ENCODE results near the gene CLMN. TPM values are rescaled to one million over a fixed set of nuclear protein-coding genes. Genes with fewer than 3 reads are reported as not detected.

The CLMN gene
- total RNA-seq, 1 experiment from 2014 or later, result 33.4 TPM

DNA sequence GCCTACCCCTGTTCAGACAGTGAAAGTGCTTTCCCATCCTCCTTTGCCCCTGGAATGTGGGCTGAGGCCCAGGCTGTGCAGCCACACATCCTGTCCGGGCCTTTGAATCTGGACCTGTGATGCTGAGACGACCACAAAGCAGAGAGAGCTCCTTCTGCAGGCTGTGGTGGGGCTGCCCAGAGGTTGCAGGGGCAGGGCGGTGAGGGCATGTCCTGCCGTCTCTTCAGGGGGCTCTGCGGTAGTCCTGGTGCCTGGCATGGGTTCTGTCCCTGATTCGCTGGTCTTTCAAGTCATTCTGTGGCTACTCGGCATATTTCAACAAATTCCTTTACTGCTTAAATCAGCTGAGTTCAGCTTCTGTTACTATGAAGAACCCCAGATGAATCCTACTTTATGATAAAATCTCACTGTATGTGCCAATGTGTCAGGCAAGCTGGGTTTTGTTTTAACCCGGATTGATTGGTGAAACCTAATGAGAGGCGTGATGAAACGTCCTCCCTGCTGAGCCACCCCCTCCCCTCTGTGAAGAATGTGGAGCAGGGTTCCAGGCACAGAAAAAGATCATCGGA is 99.0 kb downstream of the CLMN start:
- RAD21 ChIA-PET (ENCODE audit: low non-redundant PET in 1 of 2, low total read pairs in 2 of 2, uncharacterized antibody in 2 of 2, unreplicated experiment in 2 of 2), result no interaction called here
- Histone ChIP-seq H3K9me2 (ENCODE audit: insufficient read depth) (no peaks in the 10 kb centered on the region), H2AFZ (ENCODE audit: low read depth, low read length, poor library complexity, severe bottlenecking) (no peak overlapping the region), H3K27ac (ENCODE audit: low read depth, low read length) (no peak overlapping the region), H3K4me1 (ENCODE audit: control insufficient read depth in 1 of 2, insufficient read depth in 2 of 2, low read length in 2 of 2) (no peaks in the 10 kb centered on the region; a peak in 1 of 4 replicates), H3K36me3 (ENCODE audit: control insufficient read depth in 1 of 2, insufficient read depth in 2 of 2, low read length in 2 of 2) (no peaks in the 10 kb centered on the region), H3K27me3 (ENCODE audit: insufficient read depth, low read length) (no peaks in the 10 kb centered on the region), H3K9me3 (ENCODE audit: control insufficient read depth in 1 of 2, insufficient read depth in 1 of 2, low read depth in 1 of 2, low read length in 2 of 2) (no peaks in the 10 kb centered on the region), H4K20me1 (ENCODE audit: insufficient read depth) (no peaks in the 10 kb centered on the region), H3K9ac (ENCODE audit: low read length) (no peak overlapping the region), H3K4me2 (ENCODE audit: low read length) (no peak overlapping the region), H3K79me2 (ENCODE audit: insufficient read depth, low read length) (no peaks in the 10 kb centered on the region), H3K4me3 (replicated peaks in 1 of 2; ENCODE audit: low read depth in 1 of 2, low read length in 2 of 2) (no peak overlapping the region)
- POLR2A ChIA-PET, result no interaction called here
- intact Hi-C loops (cut with micrococcal nuclease), result no loop called here
- CTCF ChIA-PET, result no interaction called here
- TF ChIP-seq JUND (IDR thresholded peaks at IDR 0.05) (no peak), RAD21 (IDR thresholded peaks at IDR 0.05; ENCODE audit: low read depth) (no peak)
- ATAC-seq (no peak), DNase-seq (ENCODE audit: low read depth, low spot score) (no peak)
- BruUV-seq (replicated peaks), result no TSS peak

DNA sequence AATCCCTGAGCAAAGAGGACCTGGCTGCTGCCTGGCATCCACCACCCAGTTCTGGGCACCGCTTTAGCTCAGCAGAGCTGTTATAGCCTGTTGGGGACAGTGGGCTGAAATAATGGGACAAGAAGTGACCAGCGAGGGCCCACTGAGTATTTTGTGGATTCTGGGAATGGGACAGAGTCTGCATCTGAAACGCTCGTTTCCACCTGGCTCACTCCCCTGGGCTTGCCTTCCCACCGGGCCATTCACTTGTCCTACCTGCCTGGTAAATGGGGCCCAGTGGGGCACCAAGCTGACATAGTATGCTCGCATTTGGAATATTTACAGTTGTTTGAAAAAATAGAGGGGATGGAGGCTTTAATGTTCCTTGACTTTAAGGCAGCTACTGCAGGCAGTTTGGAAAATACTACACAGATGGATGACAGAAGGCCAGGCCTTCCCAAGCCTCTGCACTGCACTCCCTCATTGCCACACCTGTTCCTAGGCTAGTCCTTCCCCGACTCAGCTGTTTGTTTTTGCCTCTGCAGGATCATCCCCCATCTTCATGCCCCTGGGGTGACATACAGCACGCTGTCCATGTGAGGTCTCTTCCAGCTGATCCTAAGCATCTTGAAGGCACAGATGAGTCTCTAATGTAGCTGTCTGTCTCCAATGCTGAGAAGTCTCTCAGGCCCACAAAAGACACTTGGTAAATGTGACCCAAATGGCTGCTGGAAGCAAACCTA is 101.1 kb downstream of the CLMN start:
- Histone ChIP-seq H3K27me3 (ENCODE audit: insufficient read depth, low read length) (no peaks in the 10 kb centered on the region), H3K4me3 (replicated peaks in 1 of 2; ENCODE audit: low read depth in 1 of 2, low read length in 2 of 2) (no peak overlapping the region), H3K27ac (ENCODE audit: low read depth, low read length) (no peak overlapping the region), H4K20me1 (ENCODE audit: insufficient read depth) (no peaks in the 10 kb centered on the region), H3K36me3 (ENCODE audit: control insufficient read depth in 1 of 2, insufficient read depth in 2 of 2, low read length in 2 of 2) (no peaks in the 10 kb centered on the region), H2AFZ (ENCODE audit: low read depth, low read length, poor library complexity, severe bottlenecking) (no peak overlapping the region), H3K4me1 (ENCODE audit: control insufficient read depth in 1 of 2, insufficient read depth in 2 of 2, low read length in 2 of 2) (no peaks in the 10 kb centered on the region; a peak in 1 of 4 replicates), H3K9me2 (ENCODE audit: insufficient read depth) (no peaks in the 10 kb centered on the region), H3K79me2 (ENCODE audit: insufficient read depth, low read length) (no peaks in the 10 kb centered on the region), H3K9me3 (ENCODE audit: control insufficient read depth in 1 of 2, insufficient read depth in 1 of 2, low read depth in 1 of 2, low read length in 2 of 2) (no peaks in the 10 kb centered on the region), H3K9ac (ENCODE audit: low read length) (no peak overlapping the region), H3K4me2 (ENCODE audit: low read length) (no peak overlapping the region)
- intact Hi-C loops (cut with micrococcal nuclease), result no loop called here
- RAD21 ChIA-PET (ENCODE audit: low non-redundant PET in 1 of 2, low total read pairs in 2 of 2, uncharacterized antibody in 2 of 2, unreplicated experiment in 2 of 2), result no interaction called here
- TF ChIP-seq EGR1 (IDR thresholded peaks at IDR 0.05; ENCODE audit: low read depth), result no peak
- TF ChIP-seq, protein P1, sequence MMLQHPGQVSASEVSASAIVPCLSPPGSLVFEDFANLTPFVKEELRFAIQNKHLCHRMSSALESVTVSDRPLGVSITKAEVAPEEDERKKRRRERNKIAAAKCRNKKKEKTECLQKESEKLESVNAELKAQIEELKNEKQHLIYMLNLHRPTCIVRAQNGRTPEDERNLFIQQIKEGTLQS (IDR thresholded peaks at IDR 0.05), result no peak
- no peak for TF ChIP-seq CBX3 (IDR thresholded peaks at IDR 0.05; ENCODE audit: low read depth)
- TF ChIP-seq SRF (IDR thresholded peaks at IDR 0.05; ENCODE audit: low read depth), result no peak
- TF ChIP-seq RAD21 (IDR thresholded peaks at IDR 0.05; ENCODE audit: low read depth), result no peak
- no peak for TF ChIP-seq CEBPB (IDR thresholded peaks at IDR 0.05; ENCODE audit: low read depth)
- no peak for TF ChIP-seq JUND (IDR thresholded peaks at IDR 0.05)
- TF ChIP-seq ZFX (IDR thresholded peaks at IDR 0.05), result no peak
- no peak for TF ChIP-seq POLR2AphosphoS5 (IDR thresholded peaks at IDR 0.05; ENCODE audit: low read depth, low read length)
- TF ChIP-seq EZH2 (IDR thresholded peaks at IDR 0.05), result no peak
- TF ChIP-seq SIN3A (IDR thresholded peaks at IDR 0.05; ENCODE audit: low read depth), result no peak
- no peak for TF ChIP-seq YY1 (IDR thresholded peaks at IDR 0.05; ENCODE audit: extremely low read depth, insufficient replicate concordance, low read depth, low read length)
- no peak for TF ChIP-seq POLR2A (IDR thresholded peaks at IDR 0.05; ENCODE audit: borderline replicate concordance, extremely low read depth, insufficient read depth, insufficient read length)
- TF ChIP-seq FOSL1 (IDR thresholded peaks at IDR 0.05; ENCODE audit: low read depth), result no peak
- TF ChIP-seq, protein P2, sequence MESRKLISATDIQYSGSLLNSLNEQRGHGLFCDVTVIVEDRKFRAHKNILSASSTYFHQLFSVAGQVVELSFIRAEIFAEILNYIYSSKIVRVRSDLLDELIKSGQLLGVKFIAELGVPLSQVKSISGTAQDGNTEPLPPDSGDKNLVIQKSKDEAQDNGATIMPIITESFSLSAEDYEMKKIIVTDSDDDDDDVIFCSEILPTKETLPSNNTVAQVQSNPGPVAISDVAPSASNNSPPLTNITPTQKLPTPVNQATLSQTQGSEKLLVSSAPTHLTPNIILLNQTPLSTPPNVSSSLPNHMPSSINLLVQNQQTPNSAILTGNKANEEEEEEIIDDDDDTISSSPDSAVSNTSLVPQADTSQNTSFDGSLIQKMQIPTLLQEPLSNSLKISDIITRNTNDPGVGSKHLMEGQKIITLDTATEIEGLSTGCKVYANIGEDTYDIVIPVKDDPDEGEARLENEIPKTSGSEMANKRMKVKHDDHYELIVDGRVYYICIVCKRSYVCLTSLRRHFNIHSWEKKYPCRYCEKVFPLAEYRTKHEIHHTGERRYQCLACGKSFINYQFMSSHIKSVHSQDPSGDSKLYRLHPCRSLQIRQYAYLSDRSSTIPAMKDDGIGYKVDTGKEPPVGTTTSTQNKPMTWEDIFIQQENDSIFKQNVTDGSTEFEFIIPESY (IDR thresholded peaks at IDR 0.05; ENCODE audit: extremely low read depth, insufficient replicate concordance, low read length), result no peak
- no peak for TF ChIP-seq EZH2phosphoT487 (IDR thresholded peaks at IDR 0.05; ENCODE audit: borderline replicate concordance)
- TF ChIP-seq, protein P3, sequence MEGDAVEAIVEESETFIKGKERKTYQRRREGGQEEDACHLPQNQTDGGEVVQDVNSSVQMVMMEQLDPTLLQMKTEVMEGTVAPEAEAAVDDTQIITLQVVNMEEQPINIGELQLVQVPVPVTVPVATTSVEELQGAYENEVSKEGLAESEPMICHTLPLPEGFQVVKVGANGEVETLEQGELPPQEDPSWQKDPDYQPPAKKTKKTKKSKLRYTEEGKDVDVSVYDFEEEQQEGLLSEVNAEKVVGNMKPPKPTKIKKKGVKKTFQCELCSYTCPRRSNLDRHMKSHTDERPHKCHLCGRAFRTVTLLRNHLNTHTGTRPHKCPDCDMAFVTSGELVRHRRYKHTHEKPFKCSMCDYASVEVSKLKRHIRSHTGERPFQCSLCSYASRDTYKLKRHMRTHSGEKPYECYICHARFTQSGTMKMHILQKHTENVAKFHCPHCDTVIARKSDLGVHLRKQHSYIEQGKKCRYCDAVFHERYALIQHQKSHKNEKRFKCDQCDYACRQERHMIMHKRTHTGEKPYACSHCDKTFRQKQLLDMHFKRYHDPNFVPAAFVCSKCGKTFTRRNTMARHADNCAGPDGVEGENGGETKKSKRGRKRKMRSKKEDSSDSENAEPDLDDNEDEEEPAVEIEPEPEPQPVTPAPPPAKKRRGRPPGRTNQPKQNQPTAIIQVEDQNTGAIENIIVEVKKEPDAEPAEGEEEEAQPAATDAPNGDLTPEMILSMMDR (IDR thresholded peaks at IDR 0.05 in 2 of 3, conservative IDR thresholded peaks at IDR 0.05 in 1 of 3; ENCODE audit: borderline replicate concordance in 1 of 3, insufficient read depth in 1 of 3, low read depth in 2 of 3, low read length in 2 of 3), result no peak
- CTCF ChIA-PET, result no interaction called here
- POLR2A ChIA-PET, result no interaction called here
- no peak for DNase-seq (ENCODE audit: low read depth, low spot score)
- no TSS peak for BruUV-seq (replicated peaks)
- ATAC-seq, result no peak
